NCI-H2196 (cell line): ENCODE results near the gene BTBD6.

Experiments
- DNase-seq: peaks from one replicate; lab custom pipeline; 2025; ENCODE audit not compliant: unreplicated experiment; lab: John Stamatoyannopoulos, UW

The BTBD6 gene

DNA sequence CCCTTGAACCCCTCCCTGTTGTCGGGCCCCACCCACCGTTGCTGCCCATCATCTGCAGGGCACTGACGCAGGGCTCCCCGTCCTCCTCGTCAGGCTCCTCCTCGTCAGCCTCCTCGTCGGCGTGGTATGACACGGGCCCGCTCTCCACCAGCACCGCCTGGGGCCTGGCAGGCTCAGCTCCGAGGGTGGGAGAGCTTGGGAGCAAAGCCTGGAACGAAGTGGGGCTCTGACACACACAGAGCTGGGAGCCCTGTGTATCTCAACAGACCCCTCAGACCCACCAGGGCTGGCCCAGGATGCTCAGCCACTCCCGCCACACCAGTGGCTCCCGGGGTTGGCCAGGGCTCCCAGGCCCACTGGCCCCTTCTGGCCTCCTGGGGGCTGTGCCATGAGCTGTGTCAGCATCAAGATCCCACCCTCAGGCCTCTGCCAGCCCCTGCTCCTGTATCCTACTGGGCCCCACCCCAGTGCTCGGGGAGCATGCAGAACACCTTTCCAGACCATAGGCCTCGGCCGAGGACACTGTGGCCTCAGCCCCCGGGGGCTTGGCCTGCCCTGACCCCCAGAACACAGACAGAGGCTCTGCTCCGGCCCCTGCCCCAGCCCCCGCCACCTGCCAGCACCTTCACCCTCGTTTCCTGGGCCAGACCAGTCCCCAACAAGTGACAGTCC, 37.1 kb upstream of the BTBD6 start:
- DNase-seq, result no peak

DNA sequence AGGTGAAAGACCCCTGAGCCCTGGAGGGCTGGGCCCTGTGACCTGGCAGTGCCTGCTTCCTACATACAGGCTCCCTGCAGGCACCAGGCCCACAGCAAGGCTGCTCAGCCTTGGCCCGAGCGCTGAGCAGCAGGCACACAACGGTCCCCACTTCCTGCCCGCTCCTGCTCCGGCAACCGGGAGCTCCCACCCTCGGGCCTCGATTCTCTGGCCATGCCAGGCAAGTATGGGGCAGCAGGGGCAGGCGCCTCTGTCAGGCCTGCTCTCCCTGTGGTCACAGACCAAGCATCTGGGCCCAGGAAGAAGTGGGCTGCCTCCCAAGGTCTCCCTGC, 36.6 kb upstream of the BTBD6 start:
- no peak for DNase-seq

GRCh38 chr14:105212541-105213300, 35.6 kb upstream of the BTBD6 start:
- DNase-seq, result no peak

DNA sequence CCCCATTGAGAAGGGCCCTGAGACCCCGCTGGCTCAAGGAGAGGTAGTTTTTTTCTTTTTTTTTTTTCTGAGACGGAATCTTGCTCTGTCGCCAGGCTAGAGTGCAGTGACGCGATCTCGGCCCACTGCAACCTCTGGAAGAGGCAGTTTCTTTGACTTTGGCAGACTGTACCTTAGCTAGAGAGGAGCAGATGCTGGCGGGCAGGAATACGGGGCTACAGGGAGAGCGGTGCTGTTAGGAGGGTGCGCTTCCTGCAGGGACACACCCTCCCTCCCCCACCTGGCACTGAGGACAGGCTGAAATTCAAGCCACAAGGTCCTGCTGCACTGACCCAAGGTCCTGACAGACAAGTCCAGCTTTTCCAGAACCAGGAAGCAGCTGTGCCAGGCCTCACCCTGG, 35.0 kb upstream of the BTBD6 start:
- no peak for DNase-seq

- DNase-seq, result no peak
Observed at GRCh38 chr14:105214324-105214915, 33.9 kb upstream of the BTBD6 start.

GRCh38 chr14:105215602-105216001, 32.7 kb upstream of the BTBD6 start:
- DNase-seq, result no peak

DNA sequence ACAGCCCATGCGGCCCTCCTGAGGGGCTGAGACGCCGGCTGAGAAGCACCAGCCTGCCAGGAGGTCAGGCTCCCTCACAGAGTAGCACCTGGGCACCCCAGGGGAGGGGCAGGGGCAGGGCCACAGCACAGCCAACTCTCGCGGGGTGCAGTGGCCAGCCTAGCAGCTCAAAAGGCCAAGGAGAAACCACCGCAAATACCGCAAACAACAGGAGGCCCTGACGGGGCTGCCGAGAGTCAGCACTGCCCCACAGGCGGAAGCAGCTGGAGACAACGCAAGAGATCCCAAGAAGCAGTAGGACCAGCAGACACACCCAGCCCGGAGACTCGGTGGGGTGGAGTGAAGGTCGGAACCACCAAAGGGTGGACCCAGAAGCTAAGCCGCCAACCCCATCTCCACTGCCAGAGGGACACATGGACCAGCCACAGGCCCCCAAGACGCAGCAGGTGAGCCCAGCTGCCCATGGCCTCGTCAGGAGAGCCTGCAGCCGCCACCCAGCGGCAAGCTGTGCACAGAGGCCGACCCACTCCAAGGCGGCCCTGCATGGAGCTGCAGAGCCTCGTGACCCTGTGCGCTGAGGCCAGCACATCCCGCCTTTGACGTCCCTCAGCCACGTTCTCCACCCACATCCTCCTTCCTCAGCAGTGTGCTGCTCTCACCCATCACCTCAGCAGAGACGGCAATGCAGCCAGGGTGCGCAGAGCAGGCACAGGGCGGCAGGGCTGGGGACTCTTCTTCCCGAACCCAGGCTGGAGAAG, 31.7 kb upstream of the BTBD6 start:
- no peak for DNase-seq

GRCh38 chr14:105217774-105218173, 30.6 kb upstream of the BTBD6 start:
- DNase-seq, result no peak

DNA sequence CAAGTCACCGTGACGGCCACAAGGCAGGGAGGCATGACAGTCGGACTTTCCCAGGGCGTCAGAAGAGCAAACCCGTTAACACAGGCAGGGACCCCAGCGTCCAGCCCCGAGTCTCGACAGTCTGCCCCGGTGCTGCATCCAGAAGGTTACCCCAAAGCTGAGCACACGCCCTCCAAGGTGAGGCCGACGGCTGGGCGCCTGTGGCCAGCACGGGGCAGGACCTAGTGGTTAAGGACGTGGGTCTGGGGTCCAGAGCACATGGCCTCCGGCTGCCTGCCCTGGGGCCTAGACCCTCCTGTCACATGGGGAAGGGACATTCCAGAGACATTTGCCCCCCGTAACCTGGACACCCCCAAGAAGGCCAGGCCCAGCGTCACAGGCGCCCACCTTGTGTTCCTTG, 29.7 kb upstream of the BTBD6 start:
- DNase-seq, result no peak

GRCh38 chr14:105219043-105219612, 29.2 kb upstream of the BTBD6 start:
- DNase-seq, result no peak

DNA sequence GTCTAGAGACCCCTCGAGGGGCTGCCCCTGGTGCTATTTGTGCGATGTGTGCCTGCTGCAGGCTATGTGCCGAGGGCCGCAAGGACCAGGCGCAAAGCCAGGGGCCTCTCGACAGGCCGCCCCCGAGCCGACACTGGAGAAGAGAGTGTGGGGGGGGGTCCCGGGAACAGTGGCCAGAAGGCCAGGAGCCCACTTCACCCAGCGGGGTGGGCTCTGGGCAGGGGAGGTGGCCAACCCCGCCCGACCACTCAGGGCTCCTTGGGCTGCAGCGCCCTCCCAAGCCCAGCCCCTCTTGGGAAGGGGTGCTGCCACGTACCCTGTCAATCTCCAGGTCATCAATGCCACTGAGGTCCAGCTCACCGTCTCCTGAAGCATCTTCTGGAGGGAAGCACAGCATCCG, 28.6 kb upstream of the BTBD6 start:
- no peak for DNase-seq

- no peak for DNase-seq
Observed at GRCh38 chr14:105220699-105221597, 27.4 kb upstream of the BTBD6 start.

DNA sequence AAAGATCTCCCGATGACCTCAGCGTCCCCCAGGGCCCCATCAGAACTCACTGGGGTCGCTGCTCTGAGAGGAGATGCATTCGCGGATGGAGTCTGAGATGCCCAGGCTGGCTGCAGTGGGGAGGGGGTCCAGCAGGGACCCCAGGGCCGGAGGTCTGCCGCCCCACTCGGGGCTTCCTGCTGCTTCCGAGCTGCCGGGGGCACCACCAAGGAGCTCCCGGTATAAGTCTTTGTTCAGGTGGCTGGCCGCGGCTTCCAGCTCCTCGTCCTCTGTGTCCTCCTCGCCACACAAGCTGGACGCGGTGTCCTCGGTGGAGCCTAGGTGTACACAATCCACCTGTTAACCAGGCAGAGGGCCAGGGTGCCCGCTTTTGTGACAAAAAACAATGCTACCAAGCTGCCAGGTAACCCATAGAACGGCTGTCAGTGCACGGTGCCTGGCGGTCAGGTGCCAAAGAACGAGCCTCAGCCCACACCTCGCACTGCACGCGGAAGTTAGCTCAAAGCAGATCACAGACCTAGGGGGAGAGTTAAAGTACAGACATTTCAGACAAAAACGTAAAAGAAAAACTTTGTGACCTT, 26.6 kb upstream of the BTBD6 start:
- no peak for DNase-seq

GRCh38 chr14:105223260-105223659, 25.1 kb upstream of the BTBD6 start:
- no peak for DNase-seq

GRCh38 chr14:105223770-105224544, 24.4 kb upstream of the BTBD6 start:
- DNase-seq, result no peak

DNA sequence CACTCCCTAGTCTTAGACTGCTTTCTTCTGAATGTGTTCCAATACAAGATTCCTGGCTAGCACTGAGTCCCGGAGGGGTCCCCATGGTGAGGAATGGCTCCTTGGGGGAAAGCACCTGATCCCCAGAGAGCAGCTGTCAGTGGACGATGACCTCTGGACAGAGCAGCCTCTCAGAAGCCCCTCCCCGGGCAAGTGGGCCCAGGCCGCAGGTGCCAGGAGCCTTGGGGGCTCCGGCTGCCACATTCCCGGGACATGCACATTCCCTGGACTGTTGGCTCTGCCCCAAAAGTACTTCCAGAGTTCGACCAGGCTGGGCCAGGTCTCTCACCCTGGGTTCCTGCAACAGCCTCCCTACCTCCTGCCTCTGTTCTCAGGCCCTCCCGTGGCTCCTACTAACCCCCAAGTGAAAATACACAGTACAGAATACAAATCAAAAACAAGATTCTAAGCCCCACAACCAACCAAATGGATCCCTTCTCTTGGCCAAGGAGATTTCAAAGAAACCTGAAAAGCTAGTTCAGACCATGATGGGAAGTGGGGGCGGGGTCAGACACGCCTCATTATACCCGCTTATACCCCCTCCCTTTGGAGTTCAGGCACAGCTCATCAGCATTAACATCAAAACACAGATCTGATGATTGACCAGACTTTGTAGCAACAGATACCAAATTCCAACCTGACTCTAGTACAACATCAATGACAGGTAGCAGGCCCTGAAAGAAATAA, 23.3 kb upstream of the BTBD6 start:
- DNase-seq, result no peak

DNA sequence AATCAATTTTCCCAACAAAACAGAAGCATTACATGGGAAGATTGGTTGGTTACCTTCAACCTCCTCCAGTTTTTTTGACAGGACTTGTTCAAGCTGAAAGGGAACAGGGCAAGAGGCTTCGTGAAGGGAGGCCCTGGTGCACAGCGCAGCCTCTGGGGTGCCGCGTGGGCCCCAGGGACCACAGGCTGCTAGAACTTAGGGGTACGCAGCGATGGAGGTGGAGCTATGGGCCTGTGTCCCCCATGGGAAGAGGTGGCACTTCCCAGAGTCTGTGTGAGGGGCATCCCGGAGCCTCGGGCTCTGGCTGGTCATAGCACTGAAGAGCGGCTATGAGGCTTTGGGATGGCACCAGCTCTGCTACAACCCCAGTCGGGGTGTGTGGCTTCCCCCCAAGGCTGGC, 22.1 kb upstream of the BTBD6 start:
- DNase-seq, result no peak

- no peak for DNase-seq
Observed at GRCh38 chr14:105227346-105227745, 21.0 kb upstream of the BTBD6 start.

DNA sequence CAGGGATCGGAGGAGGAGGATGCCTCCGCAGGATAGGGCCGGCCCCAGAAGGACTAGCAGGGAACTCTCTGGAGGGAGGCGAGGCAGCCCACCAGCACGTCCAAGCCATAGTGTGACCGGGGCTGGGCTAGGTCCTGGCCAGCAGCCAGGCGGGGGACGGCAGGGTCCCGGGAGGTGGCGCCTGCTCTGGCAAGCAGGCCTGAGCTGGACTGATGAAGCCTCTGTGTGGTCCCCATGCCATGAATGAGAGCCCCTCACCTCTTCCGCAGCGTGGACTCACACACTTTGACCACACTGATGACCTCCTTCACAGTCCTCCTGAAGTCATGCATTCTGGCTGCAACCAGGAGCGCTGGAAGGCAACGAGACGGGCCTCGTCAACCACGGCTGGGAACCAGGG, 19.8 kb upstream of the BTBD6 start:
- DNase-seq, result no peak
